Stimulated activated CD8-positive, alpha-beta memory T cell treated with anti-CD3 and anti-CD28 coated beads, Interleukin-2, amount 100 ng/mL, for 48 hours (primary cell): Measurements from ENCODE around the gene MYEF2.

Experiments used
- DNase-seq, 2 donors: peaks; one replicate each; pipeline ENCODE4 v3.0.0-alpha.2; 2020; ENCODE audit warnings: low read depth in 2 of 2

MYEF2 gene

DNA sequence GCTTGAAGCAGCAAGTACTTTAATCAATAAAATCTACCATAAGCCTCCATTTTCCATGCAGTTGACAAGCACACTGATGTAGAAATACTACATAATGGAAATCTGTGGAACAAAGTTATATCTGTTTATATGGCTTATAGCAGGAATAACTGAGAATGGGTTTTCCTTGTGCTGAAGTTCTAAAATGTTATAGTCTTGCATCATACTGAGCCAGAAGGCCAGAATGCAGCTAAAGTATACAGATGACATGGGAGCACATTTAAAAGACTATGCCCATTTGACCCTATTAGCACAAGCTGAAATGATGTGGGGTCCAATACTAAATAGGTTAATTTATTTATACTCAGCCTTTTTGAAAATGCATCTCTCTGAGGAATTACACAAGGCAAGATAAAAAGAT lies 32.2 kb downstream of the MYEF2 start:
- DNase-seq, result no peak

DNA sequence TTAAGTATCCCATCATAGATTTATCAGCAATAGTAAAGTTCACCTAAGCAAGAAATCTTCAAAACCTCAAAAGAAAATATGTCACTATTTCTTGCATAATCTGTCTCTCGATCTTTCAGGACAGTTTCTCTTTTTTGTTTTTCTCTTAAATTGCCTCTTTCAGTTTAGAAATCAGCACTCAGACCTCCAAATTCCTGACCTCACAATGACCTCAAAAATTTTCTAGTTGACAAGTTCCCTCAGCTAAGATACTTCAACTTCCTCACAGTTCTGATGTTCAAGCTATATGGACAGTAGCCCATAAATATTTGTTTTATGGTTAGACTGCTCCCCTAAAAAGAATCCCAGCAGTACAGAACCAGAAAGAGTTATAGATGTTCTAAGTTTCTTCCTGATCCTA lies 33.2 kb downstream of the MYEF2 start:
- no peak for DNase-seq

DNA sequence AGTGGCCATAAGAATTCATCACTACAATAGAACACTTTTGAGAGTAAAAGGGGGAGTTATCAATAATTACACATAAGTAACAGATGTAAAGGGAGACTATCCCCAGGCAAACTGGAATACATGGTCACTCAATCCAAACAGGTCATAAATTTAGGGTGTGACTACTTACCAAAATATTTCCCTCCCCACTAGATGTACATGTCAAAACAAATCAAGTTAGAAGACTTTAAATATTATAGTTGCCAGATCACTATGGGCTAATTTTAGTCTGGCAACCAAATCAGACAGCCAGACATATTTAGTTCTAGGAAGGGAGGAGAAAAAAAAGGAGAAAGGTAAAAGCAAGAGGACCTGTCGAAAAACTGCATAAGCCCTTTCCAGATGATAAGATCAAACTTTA lies 34.2 kb downstream of the MYEF2 start:
- no peak for DNase-seq

DNA sequence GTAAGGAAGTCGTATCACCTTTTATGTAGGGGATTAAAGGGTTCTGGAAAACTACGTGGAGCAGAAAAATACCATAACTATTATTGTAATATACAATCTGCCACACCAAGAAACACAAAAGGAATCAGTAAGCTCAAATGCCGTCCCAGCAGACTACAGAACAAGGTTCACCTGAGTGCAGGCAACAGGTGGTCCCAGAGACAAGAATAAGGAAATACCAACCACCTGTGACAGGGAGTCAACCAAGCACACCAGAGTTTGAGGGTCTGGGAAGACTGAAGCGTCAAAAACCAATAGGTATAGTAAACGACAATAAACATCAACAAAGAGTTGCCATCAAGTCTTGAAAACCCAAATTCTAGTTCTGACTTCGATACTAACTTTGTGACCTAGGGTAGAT lies 45.2 kb downstream of the MYEF2 start:
- DNase-seq, result no peak

DNA sequence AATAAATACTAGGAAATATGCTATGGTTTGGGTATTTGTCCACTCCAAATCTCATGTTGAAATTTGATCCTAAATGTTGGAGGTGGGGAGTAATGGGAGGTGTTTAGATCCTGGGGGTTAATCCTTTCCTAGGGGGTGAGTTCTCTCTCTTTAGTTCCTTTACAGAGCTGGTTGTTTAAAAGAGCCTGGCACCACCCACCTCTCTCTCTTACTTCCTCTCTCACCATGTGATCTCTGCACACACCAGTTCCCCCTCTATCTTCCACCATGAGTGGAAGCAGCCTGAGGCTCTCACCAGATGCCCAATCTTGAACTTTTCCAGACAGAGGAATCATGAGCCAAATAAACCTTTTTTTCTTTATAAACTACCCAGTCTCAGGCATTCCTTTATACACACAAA lies 46.8 kb downstream of the MYEF2 start:
- DNase-seq, result no peak

DNA sequence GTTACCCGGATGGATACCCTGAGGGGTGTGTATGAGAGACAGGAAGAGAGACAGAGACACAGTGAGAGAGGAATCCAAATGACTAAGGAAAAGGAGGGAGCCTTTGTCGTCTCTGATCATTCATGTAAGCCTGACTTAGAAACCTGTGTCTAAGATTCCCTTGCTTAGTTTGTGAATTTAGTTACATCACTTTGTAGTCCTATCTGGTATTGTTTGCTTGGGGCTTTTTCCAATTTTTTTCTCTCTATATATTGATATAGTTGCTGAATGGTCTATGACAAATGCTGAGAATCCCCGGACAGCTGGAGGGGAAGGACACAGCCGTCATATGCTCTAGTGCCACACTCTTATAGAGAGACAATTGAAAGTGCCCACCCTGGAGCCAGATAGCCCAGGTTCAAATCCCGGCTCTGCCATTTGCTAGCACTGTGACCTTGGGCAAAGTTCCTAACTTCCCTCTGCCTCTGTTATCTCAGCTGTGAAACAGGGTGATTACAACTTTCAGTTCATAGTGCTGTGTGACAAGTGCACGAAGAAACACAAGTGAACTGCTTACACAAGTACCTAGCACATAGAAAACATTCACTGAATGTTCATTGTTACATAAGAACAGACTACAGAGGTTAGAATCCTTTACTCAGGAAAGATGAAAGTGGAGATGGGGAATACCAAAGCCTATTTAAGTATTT lies 51.3 kb downstream of the MYEF2 start:
- DNase-seq, result no peak

DNA sequence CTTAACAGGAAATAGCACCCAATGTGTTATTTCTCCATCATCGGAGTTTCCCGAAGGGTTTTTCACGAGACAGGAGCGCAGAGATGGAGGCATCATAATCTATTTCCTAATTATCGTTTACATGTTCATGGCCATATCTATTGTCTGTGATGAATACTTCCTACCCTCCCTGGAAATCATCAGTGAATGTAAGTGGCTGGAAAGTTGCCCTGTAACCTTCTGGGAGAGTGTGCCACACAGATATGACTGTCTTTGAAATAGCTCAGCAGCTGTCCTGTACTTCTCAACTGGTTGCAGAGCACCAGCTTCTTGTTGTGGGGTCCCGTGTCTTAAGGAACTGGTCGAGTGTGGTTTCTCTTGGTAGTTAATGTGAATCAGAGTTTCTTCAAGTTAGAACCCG lies 56.2 kb downstream of the MYEF2 start:
- DNase-seq, result no peak

DNA sequence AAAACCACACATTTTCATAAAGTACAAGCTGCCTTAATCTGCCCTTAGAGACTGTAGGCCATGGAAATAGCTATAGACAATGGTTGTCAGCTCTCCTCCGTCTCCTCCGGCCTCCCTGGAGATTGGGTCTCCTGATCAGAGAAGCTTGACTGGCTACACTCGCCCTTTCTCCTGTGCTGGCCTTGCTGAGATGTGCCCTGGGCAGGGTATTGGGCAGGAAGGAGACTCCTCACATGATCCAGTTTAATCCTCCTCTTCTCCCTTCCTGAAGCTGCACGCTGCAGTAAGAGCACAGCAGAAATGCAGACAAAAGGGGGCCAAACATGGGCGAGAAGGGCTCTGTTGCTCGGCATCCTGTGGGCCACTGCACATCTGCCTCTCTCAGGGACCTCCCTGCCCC lies 57.4 kb downstream of the MYEF2 start, which contains the start of gene SLC24A5:
TSS of gene SLC24A5 (plus strand) at position 246 of the 400 bp plus-strand sequence. CDS start at position 301, 55 bp downstream.
- DNase-seq, result no peak

DNA sequence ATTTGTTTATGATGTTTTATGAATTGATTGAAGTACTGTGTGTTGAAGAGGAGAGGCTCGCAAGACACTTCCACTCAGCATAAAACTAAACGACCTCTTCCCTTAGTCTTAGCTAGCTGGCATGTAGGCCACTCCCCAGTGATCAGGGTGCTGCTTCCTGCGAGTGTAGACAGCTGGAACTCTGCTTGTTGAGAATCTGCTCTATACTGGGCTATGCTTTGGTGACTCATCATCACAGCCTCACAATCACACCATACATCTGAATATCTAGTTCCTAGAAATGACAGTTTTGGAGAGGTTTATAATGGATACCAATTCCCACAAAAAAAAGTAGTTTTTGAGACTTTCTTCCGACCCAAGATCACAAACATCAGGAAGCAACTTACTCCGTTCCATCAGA lies 58.8 kb downstream of the MYEF2 start:
- DNase-seq, result no peak

DNA sequence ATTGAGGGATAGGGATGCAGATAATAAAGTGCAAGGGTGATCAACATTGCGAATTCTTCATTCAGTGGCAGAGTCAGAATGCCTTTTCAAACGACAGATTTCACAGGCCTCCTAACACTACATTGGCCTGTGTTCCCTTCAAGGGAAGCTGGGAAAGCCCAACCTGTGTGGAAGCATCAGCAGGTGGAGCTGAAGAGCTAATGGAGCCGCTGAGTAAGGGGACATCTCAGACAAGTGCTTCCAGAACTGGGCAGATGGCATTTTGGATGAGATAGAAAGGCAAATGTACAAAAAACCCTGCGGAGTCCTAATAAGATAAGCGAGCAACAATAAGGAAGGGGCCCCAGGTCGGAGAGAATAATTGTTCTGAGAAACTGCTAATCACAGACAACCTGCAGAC lies 65.9 kb downstream of the MYEF2 start:
- DNase-seq, result no peak

DNA sequence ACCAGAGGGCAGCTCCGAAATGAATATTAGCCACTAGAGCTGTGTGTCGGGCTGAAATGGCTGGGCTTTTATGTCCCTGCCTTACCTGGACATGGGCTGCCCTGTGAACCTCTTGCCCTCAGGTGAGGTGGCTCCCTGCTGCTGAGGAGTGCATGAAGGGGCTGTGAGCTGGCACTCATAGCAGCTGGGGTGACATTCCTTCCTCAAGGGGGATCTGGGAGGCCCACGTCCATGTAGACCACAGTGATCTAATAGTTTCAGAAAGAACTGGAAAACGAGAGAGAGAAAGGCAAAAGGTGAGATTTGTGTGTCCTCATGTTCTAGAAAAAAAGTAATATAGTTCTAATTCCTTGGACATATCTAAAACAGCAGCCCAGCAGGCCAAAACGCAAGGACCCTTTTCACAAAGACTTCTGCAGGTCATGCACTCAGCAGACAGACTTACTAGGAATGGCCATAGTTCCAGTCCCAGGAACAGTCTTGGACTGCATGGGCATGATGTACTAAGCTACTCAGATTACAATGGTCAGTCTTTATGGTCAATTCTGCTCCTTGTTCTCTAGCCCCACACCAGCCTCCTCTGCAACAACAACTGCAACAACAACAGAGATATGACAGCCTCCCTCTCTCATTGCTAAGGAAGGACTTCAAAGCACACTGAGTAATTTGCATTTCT lies 68.1 kb downstream of the MYEF2 start:
- DNase-seq, result no peak

DNA sequence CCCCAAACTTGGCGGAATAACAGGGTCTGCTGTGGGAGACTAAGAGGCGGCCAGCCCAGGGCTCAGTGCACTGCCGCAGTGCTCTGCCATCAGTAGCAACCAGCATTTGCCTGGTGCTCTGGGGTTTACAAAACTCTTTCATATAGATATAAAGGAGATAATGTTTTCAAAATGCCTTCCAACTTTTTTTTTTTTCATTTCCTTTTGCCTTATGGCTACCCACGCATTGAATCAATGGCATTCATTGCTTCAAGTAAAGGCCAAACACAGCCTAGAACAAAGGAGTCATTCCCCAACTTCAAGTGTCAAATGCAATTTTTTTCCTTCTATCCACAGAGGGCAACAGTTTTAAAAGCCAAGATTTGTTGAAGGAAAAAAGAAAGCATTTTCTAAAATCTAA lies 68.9 kb downstream of the MYEF2 start:
- no peak for DNase-seq

DNA sequence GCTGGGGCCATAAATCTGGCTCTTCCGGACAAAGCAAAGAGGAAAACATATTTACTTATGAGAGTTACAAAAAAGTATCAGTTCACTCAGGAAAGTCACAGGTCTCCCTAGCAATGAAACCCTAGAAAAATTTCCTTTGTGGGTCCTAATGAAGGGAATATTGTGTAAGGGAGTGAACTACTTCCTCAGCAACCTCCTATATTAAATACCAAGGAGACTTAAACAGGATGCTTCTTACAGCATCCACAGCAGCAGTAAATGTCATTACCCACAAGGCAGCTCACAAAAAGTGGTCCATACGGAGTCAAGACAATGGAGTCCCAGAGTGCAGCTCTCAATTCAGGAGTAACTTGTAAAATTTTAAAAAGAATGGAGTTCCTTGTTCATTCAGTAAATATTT lies 72.2 kb downstream of the MYEF2 start:
- no peak for DNase-seq

DNA sequence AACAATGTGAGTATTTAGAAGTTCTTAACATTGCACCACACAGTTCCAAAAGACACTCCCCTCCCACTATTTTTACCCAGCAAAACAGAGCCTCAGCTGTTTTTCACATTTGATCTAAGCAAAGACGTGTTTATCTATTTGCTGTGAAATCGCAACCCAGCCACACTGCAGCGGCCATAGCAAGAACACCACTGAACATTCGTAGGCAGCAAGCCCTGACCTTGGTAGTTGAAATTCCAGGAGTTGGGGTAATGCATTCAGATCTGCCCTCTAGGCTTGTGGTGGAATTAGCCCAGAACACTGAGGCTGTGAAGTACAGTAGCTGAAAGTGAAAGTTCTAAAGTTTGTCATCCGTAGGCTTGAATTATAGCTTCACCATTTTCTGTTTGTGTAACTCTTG lies 74.4 kb downstream of the MYEF2 start:
- no peak for DNase-seq

DNA sequence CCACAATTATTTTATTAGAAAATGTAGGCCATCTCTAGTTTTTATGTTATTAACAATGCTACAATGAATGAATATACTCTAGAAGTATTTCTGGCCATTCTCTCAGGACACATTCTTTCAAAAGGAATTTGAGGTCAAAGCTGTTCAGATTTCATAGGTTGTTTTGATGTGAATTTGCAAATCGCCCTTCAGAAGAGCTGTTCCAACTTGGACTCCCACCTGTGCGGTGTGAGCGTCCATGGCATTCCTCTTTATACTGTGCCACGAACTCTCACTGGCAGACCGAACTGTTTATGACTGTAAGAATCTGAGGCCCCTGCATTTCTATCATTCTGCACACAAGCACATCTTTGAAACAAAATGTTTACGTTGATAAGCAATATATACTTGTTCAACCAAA lies 75.9 kb downstream of the MYEF2 start:
- no peak for DNase-seq

DNA sequence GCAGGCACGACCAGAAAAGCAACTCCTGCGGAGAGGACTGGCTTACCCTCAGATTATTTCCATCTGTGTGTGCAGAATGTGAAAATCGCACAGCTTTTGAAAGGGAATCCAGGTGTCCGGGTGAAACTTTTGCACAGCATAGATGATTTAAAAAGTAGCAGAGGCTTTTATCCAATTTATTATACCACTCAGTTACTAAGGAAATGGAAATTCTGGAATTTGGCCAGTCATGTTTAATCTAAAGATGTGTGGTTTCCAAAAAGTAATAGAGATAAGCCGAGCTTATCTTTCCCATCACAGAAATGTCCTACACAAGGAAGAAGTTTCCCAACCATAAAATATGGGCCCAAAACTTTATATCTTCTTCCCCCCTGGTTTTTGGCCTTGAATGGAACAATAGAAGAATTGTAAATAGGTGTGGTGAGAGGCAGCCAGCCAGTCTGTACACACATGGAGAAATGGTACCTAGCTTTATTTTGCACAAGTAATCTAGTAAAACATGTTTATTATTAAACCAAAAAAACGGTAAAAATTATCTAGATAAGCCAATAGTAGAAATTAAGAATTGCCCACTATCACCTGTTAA lies 76.6 kb downstream of the MYEF2 start:
- DNase-seq, result no peak

DNA sequence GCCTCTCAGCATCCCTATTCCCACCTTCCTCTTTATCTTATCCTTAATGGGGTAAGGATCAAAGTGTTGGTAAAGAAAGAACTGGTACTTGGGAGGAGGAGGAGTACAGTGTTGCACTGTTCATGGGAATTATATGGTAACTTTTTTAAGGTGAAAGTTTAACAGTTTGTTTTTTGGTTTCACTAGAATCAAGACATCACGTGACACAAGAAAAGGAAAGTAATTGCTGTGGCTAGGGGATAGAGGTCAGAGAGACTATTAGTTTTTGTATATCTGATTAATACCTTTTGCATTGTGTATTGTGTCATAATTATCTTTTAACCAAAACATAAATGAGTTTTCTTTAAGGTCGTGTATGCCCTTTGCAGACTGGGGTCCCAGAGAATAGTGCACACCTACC lies 80.8 kb downstream of the MYEF2 start:
- no peak for DNase-seq

DNA sequence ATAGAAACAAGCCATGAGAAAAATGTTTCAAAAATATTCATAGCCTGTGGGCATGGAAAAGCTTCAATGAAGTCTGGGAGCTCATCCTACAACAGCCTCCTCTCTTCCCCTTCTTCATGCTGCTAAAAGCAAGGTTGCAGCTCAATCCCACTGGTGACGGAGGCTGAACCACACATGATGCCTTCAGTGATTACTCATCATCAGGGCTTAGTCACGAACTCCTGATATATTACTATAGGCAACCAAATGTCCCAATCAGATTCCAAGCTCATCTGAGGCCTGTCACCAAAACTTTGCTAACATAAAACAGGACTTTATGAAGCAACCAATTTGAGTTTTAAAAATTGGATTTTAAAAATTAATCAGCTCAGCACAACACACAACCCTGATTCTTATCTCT lies 81.3 kb downstream of the MYEF2 start:
- no peak for DNase-seq

DNA sequence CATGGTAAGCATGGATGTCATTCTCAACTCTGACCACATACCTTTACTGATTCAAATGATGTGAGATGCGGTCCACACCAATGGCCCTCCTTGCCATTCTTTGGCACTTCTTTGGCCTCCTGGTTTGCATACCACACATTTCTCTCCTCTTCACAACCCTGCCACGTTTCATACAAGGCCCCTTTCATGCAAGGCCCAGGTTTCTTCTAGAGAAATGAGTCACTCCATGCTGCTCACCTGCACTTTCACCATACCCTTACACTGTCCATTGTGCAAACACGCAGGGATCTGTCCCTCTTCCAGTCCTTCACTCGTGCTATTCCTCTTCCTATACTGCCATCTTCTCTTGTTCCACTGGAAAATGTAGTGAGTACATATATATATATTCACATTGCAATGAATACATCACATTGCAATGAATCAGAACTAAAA lies 81.7 kb downstream of the MYEF2 start:
- no peak for DNase-seq

DNA sequence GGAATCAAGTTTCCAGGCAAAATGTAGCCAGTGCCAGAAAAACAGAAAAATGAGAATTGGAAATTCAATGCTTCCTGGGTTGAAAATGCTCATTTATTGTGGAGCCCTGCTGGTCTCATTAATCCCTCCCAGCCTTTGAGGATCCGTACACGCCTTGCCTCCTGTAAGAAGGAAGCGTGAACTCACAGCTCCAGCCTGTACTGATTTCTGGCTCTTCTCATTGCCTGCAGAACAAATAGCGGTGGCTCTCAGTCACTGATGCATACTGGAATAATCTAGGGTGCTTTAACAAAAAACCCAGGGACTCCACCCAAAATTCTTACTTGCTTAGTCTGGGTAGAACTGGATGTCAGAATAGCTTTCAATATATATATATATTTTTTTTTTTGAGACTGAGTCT lies 86.6 kb downstream of the MYEF2 start:
- no peak for DNase-seq

DNA sequence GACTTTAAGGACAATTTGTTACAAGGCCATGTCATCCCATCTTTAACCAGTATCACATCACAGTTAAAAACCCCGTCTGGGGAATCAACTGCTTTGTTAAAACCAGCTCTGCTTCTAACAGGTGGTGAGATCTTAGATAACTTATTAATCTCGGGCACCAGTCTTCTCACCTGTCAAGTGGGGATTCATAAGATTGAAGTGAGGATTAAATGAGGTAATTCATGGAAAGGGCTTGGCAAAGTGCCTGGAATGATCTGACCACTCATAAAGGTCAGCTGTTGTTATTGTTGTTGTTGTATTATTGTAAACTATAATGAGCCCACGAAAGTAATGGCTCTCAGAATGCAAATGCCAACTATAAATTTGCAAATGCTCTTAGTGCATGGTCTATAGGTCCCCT lies 87.4 kb downstream of the MYEF2 start:
- no peak for DNase-seq

DNA sequence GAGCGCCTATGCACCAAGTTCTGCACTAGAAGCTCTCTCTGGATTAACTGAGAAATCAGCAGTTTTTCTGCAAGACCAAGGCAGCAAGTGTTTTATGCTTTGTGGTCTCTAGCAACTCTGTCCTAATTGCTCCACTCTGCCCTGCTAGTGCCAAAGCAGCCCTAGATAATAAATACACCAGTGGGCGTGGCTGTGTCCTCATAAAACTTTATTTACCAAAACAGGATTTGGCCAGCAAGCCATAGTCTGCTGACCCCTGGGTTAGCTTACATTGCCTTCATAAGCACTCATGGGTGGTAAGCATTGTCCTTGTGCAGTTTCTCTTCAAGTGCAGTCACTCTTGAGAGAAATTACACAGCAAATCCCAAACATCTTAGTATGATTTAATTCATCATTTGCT lies 88.0 kb downstream of the MYEF2 start:
- DNase-seq, result no peak

DNA sequence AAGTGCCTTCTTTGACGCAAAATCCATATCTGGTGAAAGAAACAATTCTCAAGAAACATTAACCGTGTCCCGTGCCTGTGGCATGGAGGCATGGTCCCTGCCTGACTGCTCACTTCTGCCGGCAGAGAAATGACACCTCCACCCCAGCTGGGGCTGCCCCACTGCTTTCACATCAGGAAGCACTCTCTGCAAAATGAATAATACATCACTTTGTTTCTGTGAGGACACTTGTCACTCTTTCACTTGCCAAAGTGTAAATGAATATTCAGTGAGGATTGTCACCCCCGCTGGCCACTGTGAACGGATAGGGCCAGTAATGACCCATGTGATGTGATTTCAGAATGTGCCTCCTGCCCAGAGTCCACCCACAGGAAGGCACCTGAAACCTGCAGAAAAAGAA lies 88.4 kb downstream of the MYEF2 start:
- no peak for DNase-seq
